NCI-H460 (cell line): ENCODE data around the gene SLC38A10. TPM values are rescaled to one million over a fixed set of nuclear protein-coding genes. Genes with fewer than 3 reads are reported as not detected.

Experiments
- DNase-seq: peaks from one replicate; pipeline ENCODE4 v3.0.0-alpha.2; 2016; ENCODE audit warnings: low read depth; ENCODE audit errors: extremely low read depth
- total RNA-seq: library from RNA; depleted of rRNA; stranded (reverse); fragments of >200 nt; shearing (Covaris generic); gene quantifications from 2 replicates; pipeline ENCODE4 v1.2.3, GENCODE V29; 2014; rRNA removed

SLC38A10 gene
- total RNA-seq, 1 experiment from 2014 or later, result 41.8 TPM

DNA sequence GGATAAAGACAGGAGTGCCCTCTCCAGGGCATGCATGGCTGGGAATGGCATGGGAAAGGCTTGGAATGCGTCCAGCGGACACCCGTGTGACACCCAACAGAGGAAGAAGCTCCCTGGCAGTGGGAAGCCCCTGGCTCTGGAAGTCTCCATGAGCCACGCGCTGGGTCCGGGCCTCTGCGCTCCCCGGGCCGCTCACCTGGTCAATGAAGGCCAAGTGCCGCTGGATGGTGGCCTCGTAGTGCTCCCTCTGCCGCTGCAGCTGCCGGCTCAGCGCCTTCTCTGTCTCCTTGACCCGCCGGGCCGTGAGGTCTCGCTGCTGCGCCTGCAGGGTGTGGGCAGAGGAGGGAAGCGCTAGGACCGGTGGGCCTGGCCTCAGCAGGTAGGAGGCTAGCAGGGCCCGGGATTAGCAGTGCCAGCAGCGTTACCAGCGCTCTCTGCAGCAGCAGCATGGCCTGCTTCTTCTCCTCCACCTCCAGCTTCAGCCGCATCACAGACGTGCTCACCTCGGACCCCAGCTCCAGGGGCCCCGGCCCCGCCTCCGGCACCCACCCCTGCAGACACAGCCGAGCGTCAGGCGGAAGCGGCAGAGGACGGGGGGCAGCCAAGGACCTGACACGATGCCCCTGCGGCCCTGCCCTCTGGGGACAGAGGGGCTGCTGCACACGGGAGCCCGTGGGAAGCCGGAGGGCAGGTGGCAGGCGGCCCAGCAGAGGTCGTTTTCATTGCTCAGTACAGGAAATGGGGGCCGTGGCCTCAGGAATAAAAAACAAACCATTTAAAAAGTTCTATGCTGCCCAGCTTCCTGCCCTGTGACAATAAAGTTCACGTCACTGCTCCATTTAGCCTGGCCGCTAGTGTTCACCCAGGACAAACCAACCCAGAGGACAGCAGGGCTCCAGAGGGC is 98.3 kb downstream of the SLC38A10 start:
- DNase-seq, result no peak

DNA sequence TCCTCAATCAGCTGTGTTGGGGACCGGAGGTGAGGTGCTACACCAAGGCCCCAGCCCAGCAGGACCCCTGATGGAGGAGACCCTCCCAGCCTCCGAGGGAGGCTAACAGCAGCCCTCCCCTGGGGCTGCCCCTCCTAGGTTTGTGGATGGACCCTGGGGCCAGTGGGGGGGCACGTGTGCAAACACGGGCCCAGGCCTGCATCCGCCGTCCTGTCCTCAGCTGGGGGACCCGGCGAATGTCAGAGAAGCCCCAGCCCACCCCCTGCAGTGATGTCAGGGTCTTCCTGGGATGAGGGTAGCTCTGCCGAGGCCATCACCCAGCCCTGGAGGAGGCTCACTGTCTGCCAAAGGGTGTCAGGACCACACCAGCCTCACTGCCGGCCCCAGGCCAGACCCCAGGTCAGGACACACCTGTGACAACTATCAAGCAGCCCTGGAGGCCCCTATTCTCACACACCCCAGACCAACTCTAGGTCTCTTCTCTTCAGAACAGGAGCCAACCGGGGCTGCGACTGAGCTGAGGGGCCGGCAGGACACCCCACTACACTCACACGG is 99.1 kb downstream of the SLC38A10 start:
- no peak for DNase-seq

Other genes starting within 250 kb of the SLC38A10 start
- gene PVALEF, start 129.8 kb downstream of the SLC38A10 start, total RNA-seq, result not detected in 2 replicates
- 0.43 and 0.74 TPM in 2 replicates for gene AATK, start 129.1 kb downstream of the SLC38A10 start, total RNA-seq
- gene CEP131, start 72.3 kb downstream of the SLC38A10 start, total RNA-seq, result 5.2 TPM in 2 replicates
- 18.3 and 19.6 TPM in 2 replicates for gene TEPSIN, start 56.3 kb downstream of the SLC38A10 start, total RNA-seq
- gene NDUFAF8, start 56.0 kb downstream of the SLC38A10 start, total RNA-seq, result 78.3 and 88.5 TPM in 2 replicates
- 6.0 and 6.7 TPM in 2 replicates for gene BAHCC1, start 100.2 kb upstream of the SLC38A10 start, total RNA-seq
- gene ACTG1, start 217.5 kb upstream of the SLC38A10 start, total RNA-seq, result 2,788 and 3,093 TPM in 2 replicates
- gene FSCN2, start 233.1 kb upstream of the SLC38A10 start, total RNA-seq, result 0.46 and 0.62 TPM in 2 replicates